ENCODE results near the gene LRP1B. TPM values are rescaled to one million over a fixed set of nuclear protein-coding genes. Genes with fewer than 3 reads are reported as not detected.

LRP1B gene
- total RNA-seq, 6 experiments from 2014 or later: 0.06 to 1.7 (median 0.15) TPM; not detected in 1

DNA sequence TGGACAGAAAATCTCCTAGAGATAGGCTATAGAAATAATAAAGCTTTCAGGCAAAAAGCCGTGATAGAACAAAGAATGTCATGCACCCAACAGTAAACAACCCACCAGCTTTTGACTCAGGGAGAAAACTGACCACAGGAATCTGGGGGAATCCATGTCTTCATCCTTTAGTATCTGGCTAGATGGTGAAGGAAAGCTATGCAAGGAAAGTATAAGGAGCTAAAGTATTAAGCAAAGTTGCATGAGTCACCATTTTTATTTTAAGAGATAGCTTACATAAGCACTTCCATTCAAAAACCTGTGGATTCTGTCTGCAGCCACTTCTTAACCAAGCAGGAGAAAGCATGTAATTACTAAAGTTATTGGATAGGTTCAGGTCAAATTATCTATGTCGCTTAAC is 363.8 kb downstream of the LRP1B start:
- intact Hi-C loops (cut with DNase I): no loop called here
- H3K36me3 ChIP-seq: no peaks in the 10 kb centered on the region
- no peaks in the 10 kb centered on the region for H3K9me3 ChIP-seq
- ATAC-seq (no peak), DNase-seq (no peak)
- no peak overlapping the region for H3K4me3 ChIP-seq
- no peak for TF ChIP-seq POLR2A (IDR thresholded peaks at IDR 0.05)
- no peak for TF ChIP-seq CTCF (IDR thresholded peaks at IDR 0.05)
- no peaks in the 10 kb centered on the region for H3K27me3 ChIP-seq
- H3K27ac ChIP-seq: no peak overlapping the region
- 66% methylated on average over 2 of the region's 2 CpGs for WGBS (ENCODE audit: insufficient coverage, low coverage, low lambda C conversion rate, missing lambda C conversion rate)
- no peaks in the 10 kb centered on the region for H3K4me1 ChIP-seq

DNA sequence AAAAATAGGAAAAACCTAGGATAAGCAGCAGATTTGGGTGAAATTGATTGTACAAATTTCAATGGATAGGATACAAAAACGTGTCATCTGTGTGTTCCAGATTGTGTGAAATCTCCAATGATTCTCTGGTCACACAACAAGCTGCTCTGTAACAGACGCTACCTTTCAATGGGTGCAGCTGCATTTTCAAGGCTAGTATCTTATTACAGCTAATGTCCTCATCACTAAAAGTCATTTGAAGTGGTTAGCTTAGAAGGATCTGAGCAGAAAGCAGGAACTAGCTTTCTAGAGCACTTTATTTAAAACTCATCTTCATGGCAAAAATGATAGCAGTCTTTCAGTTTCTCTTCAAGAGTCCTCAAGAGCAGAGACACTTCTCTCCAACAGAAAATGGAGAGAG is 364.6 kb downstream of the LRP1B start:
- Histone ChIP-seq H3K27ac (no peak overlapping the region), H3K36me3 (no peaks in the 10 kb centered on the region), H3K4me3 (no peak overlapping the region), H3K27me3 (no peaks in the 10 kb centered on the region), H3K4me1 (no peaks in the 10 kb centered on the region), H3K9me3 (no peaks in the 10 kb centered on the region)
- TF ChIP-seq POLR2A (IDR thresholded peaks at IDR 0.05) (no peak), CTCF (IDR thresholded peaks at IDR 0.05) (no peak)
- WGBS (ENCODE audit: insufficient coverage, low coverage, low lambda C conversion rate, missing lambda C conversion rate): 43% methylated on average over 2 of the region's 2 CpGs
- DNase-seq: no peak
- no peak for ATAC-seq
- intact Hi-C loops (cut with DNase I): no loop called here

- Histone ChIP-seq H3K4me1 (no peaks in the 10 kb centered on the region), H3K36me3 (no peaks in the 10 kb centered on the region), H3K27ac (no peak overlapping the region), H3K27me3 (no peaks in the 10 kb centered on the region), H3K4me3 (no peak overlapping the region), H3K9me3 (no peaks in the 10 kb centered on the region)
- intact Hi-C loops (cut with DNase I): no loop called here
- no peak for TF ChIP-seq POLR2A (IDR thresholded peaks at IDR 0.05)
- TF ChIP-seq CTCF (IDR thresholded peaks at IDR 0.05): no peak
- 88% methylated on average over 1 of the region's 1 CpG for WGBS (ENCODE audit: insufficient coverage, low coverage, low lambda C conversion rate, missing lambda C conversion rate)
- ATAC-seq: no peak
- no peak for DNase-seq
These were observed 382.2 kb downstream of the LRP1B start for GRCh38 chr2:141748616-141749015.

- intact Hi-C loops (cut with DNase I): no loop called here
- Histone ChIP-seq H3K4me1 (peaks cover 0 to 6% (median 0%) of the 10 kb centered on the region in 4 donors), H3K27ac (no peak overlapping the region), H3K36me3 (no peaks in the 10 kb centered on the region), H3K27me3 (no peaks in the 10 kb centered on the region), H3K9me3 (no peaks in the 10 kb centered on the region), H3K4me3 (no peak overlapping the region)
- ATAC-seq (no peak), DNase-seq (no peak)
- no peak for TF ChIP-seq CTCF (IDR thresholded peaks at IDR 0.05)
- TF ChIP-seq POLR2A (IDR thresholded peaks at IDR 0.05): no peak
- WGBS (ENCODE audit: insufficient coverage, low coverage, low lambda C conversion rate, missing lambda C conversion rate): 60% methylated on average over 3 of the region's 3 CpGs
These were observed 389.2 kb downstream of the LRP1B start for GRCh38 chr2:141741652-141742051.

Measured in right lobe of liver (tissue), 6 donors.